ENCODE data around the gene ELP1. TPM values are rescaled to one million over a fixed set of nuclear protein-coding genes. Genes with fewer than 3 reads are reported as not detected.

Gene ELP1
- total and polyA plus RNA-seq, 4 donors, result 8.0 to 39.3 (median 16.4) TPM

DNA sequence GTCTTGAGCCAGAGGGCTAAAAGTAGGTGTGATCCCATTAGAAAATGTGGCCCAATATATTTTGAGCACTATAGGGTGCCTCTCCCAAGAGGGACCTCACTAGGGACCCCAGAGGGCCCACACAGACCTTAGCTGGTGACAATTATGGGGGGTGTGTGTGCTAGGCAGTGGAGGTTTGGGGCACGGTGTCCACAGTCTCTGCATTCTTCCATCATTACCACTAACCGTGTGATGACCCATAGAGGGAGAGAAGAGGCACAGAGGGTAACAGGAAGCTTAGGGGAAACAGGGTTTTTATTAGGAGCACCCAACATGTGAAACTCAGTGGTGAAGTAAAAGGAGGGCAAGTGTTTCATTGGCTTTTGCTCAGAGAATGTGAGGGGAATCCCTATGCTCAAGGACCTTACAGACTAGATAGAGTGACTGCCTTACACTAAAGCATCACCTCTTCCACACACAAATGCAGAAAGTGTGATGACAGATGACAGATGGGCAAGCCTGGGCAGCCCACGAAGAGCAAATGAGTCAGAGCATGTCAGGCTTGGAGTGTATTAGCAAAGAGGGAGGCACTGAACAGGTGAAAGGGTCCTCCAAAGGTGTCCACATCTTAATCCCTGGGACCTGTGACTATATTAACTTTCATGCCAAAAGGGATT, 74.3 kb downstream of the ELP1 start:
- no peaks in the 10 kb centered on the region for H3K27me3 ChIP-seq (ENCODE audit: control insufficient read depth in 3 of 3, insufficient read depth in 3 of 3, low read length in 2 of 3)
- ATAC-seq (ENCODE audit: insufficient read depth, low FRiP score) (no peak), DNase-seq (no peak)
- TF ChIP-seq, protein P1, sequence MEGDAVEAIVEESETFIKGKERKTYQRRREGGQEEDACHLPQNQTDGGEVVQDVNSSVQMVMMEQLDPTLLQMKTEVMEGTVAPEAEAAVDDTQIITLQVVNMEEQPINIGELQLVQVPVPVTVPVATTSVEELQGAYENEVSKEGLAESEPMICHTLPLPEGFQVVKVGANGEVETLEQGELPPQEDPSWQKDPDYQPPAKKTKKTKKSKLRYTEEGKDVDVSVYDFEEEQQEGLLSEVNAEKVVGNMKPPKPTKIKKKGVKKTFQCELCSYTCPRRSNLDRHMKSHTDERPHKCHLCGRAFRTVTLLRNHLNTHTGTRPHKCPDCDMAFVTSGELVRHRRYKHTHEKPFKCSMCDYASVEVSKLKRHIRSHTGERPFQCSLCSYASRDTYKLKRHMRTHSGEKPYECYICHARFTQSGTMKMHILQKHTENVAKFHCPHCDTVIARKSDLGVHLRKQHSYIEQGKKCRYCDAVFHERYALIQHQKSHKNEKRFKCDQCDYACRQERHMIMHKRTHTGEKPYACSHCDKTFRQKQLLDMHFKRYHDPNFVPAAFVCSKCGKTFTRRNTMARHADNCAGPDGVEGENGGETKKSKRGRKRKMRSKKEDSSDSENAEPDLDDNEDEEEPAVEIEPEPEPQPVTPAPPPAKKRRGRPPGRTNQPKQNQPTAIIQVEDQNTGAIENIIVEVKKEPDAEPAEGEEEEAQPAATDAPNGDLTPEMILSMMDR (IDR thresholded peaks at IDR 0.05; ENCODE audit: control extremely low read depth, extremely low read depth), result no peak
- no peak overlapping the region for H3K9ac ChIP-seq (ENCODE audit: insufficient read depth in 1 of 2, low read length in 2 of 2)
- no peak overlapping the region for H3K4me3 ChIP-seq
- 80 to 95% methylated on average over 3 of the region's 3 CpGs for WGBS, 2 donors
- H3K27ac ChIP-seq (ENCODE audit: low read depth in 1 of 2, low read length in 1 of 2), result no peak overlapping the region
- no peaks in the 10 kb centered on the region for H3K4me1 ChIP-seq (ENCODE audit: control insufficient read depth in 5 of 5, insufficient read depth in 5 of 5, low read length in 5 of 5)
- H3K9me3 ChIP-seq (ENCODE audit: control insufficient read depth in 4 of 4, insufficient read depth in 3 of 4, low read length in 3 of 4), result no peaks in the 10 kb centered on the region
- H3K36me3 ChIP-seq (ENCODE audit: control insufficient read depth in 4 of 4, insufficient read depth in 4 of 4, low read length in 4 of 4), result no peaks in the 10 kb centered on the region

DNA sequence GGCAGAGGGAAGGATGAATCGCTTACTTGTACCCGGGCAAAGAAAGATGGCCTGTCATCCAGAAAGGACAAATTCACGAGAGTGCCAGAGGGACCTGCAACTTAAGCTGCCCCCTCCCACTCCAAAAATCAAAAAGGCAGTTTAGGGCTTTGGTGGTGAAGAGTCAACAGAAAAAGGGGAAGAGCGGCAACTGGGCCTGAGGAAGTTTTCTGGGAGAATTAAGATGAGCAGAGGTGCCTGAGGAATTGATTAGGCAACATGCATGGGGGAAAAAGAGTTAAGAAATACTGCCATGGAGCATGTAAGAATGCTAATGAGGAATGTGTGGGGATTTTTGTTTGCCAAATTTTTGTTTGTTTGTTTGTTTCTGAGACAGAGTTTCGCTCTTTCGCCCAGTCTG, 76.4 kb downstream of the ELP1 start:
- no peak overlapping the region for H3K4me3 ChIP-seq
- WGBS, 2 donors, result 71 to 87% methylated on average over 6 of the region's 6 CpGs
- H3K36me3 ChIP-seq (ENCODE audit: control insufficient read depth in 4 of 4, insufficient read depth in 4 of 4, low read length in 4 of 4), result no peaks in the 10 kb centered on the region
- H3K9me3 ChIP-seq (ENCODE audit: control insufficient read depth in 4 of 4, insufficient read depth in 3 of 4, low read length in 3 of 4), result no peaks in the 10 kb centered on the region
- H3K9ac ChIP-seq (ENCODE audit: insufficient read depth in 1 of 2, low read length in 2 of 2), result no peak overlapping the region
- no peak for DNase-seq
- H3K27me3 ChIP-seq (ENCODE audit: control insufficient read depth in 3 of 3, insufficient read depth in 3 of 3, low read length in 2 of 3), result no peaks in the 10 kb centered on the region
- H3K27ac ChIP-seq (ENCODE audit: low read depth in 1 of 2, low read length in 1 of 2), result no peak overlapping the region
- TF ChIP-seq, protein P1 (IDR thresholded peaks at IDR 0.05; ENCODE audit: control extremely low read depth, extremely low read depth), result no peak
- no peak for ATAC-seq (ENCODE audit: insufficient read depth, low FRiP score)
- H3K4me1 ChIP-seq (ENCODE audit: control insufficient read depth in 5 of 5, insufficient read depth in 5 of 5, low read length in 5 of 5), result no peaks in the 10 kb centered on the region

DNA sequence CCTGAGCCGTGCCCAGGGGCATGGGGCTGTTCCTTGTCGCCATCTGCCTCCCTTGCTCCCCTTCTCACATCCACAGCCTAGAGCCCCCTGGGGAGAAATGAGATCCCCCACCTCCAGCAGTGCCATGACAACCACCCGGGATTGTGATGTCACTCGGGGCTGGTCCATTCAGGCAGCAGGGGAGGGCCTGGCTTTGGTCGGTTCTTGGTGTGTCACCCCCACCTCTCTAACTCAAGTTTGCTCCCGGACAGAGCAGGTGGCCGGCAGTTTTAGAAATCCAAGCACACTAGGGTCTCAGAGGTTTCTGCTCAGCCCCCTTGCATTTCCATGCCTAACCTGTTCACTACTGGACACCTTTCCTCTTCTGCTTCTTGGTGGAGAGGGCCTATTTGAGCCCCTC, 78.0 kb downstream of the ELP1 start, which contains the start of gene ACTL7B:
ACTL7B (minus strand) TSS at position 99 of the 400 bp plus-strand sequence; CDS start at position 43, 56 bp downstream.
- Histone ChIP-seq H3K27me3 (ENCODE audit: control insufficient read depth in 3 of 3, insufficient read depth in 3 of 3, low read length in 2 of 3) (peaks cover 0 to 3% (median 0%) of the 10 kb centered on the region in 3 donors), H3K4me1 (ENCODE audit: control insufficient read depth in 5 of 5, insufficient read depth in 5 of 5, low read length in 5 of 5) (no peaks in the 10 kb centered on the region), H3K9ac (ENCODE audit: insufficient read depth in 1 of 2, low read length in 2 of 2) (no peak within 1 kb of the TSS), H3K27ac (ENCODE audit: low read depth in 1 of 2, low read length in 1 of 2) (no peak within 1 kb of the TSS), H3K36me3 (ENCODE audit: control insufficient read depth in 4 of 4, insufficient read depth in 4 of 4, low read length in 4 of 4) (no peaks in the 10 kb centered on the region), H3K9me3 (ENCODE audit: control insufficient read depth in 4 of 4, insufficient read depth in 3 of 4, low read length in 3 of 4) (no peaks in the 10 kb centered on the region), H3K4me3 (no peak within 1 kb of the TSS)
- 89 to 97% methylated on average over 6 to 7 of the region's 7 CpGs for WGBS, 2 donors
- TF ChIP-seq, protein P1 (IDR thresholded peaks at IDR 0.05; ENCODE audit: control extremely low read depth, extremely low read depth), result no peak
- ATAC-seq (ENCODE audit: insufficient read depth, low FRiP score) (no peak), DNase-seq (no peak)

DNA sequence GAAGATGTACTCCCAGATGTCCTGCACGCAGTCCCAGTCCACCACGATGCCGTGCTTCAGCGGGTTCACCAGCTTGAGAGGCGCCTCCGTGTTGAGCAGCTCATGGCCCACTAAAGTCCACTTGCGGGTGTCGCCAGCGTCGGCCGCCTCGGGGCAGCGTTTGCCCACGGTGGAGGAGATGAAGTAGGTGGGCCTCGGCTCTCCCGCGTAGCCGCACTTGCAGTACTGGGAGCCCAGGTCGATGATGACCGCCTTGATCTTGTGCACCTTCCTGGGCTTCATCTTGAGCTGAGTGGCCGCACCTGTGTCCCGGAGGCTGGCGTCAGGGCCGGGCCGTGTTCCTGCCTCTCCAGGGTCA, 78.4 kb downstream of the ELP1 start:
- no peak for ATAC-seq (ENCODE audit: insufficient read depth, low FRiP score)
- no peak overlapping the region for H3K27ac ChIP-seq (ENCODE audit: low read depth in 1 of 2, low read length in 1 of 2)
- no peaks in the 10 kb centered on the region for H3K4me1 ChIP-seq (ENCODE audit: control insufficient read depth in 5 of 5, insufficient read depth in 5 of 5, low read length in 5 of 5)
- no peaks in the 10 kb centered on the region for H3K36me3 ChIP-seq (ENCODE audit: control insufficient read depth in 4 of 4, insufficient read depth in 4 of 4, low read length in 4 of 4)
- WGBS, 2 donors, result 97 to 98% methylated on average over 25 of the region's 25 CpGs
- H3K4me3 ChIP-seq, result no peak overlapping the region
- H3K9ac ChIP-seq (ENCODE audit: insufficient read depth in 1 of 2, low read length in 2 of 2), result no peak overlapping the region
- TF ChIP-seq, protein P1 (IDR thresholded peaks at IDR 0.05; ENCODE audit: control extremely low read depth, extremely low read depth), result no peak
- no peak for DNase-seq
- peaks cover 0 to 3% (median 0%) of the 10 kb centered on the region in 3 donors for H3K27me3 ChIP-seq (ENCODE audit: control insufficient read depth in 3 of 3, insufficient read depth in 3 of 3, low read length in 2 of 3)
- no peaks in the 10 kb centered on the region for H3K9me3 ChIP-seq (ENCODE audit: control insufficient read depth in 4 of 4, insufficient read depth in 3 of 4, low read length in 3 of 4)

Measured in lung (tissue), 12 donors.